T-helper 1 cell treated with Interleukin-12 subunit alpha and Interleukin-12 subunit beta and Interleukin-4 antibody, amounts not matched to agents 30 ng/mL and 1 ng/mL, for 36 hours (primary cell): Measurements from ENCODE around the gene RAPGEF4. TPM values are rescaled to one million over a fixed set of nuclear protein-coding genes. Genes with fewer than 3 reads are reported as not detected.
"Not testable (repeated sequence)": the region's sequence is repeated elsewhere in the genome, so short reads cannot be mapped to it uniquely, and the experiment has no call there.

Source experiments
- intact Hi-C: fragments of 100-400 bp; cut with micrococcal nuclease; formaldehyde crosslinking; loops from one replicate; pipeline ENCODE4 v1.15.1; 2024
- total RNA-seq: library from RNA; stranded (reverse); gene quantifications from 2 replicates; pipeline ENCODE4 v1.2.3, GENCODE V29; 2022

RAPGEF4 gene
- total RNA-seq, 1 donor from 2014 or later: 1.0 TPM

DNA sequence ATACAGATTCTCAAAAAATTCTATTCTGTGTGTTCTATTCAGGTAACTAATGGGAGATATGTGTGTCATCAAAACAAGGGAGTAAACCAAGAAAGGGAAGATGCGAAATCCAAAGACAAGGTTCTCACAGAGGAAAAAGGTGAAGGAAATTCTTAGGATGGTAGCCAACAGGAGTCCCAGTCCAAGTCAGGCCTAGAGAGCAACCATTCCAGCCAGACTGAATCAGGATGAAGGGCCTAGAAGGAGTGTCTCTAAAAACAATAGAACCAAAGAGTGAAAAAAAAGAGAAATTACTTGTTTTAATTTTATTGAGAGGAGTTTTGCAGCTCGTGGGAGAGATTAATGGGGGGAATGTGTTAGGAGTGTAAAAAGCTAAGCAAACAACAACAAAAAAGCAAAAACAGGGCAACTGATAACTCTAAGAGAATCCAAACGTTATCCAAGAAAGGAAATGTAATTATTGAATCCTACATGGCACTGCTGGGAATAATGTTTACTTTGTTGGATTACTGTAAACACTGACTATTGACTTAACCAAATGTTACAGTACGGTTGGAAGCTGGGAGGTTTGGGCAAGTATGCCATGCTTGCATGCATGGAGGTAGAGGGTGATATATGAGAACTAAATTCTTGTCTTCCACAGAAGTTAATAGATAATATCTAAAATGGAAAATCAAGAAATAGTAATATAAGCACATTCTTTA is 352.3 kb downstream of the RAPGEF4 start:
- intact Hi-C loops: no loop called here

DNA sequence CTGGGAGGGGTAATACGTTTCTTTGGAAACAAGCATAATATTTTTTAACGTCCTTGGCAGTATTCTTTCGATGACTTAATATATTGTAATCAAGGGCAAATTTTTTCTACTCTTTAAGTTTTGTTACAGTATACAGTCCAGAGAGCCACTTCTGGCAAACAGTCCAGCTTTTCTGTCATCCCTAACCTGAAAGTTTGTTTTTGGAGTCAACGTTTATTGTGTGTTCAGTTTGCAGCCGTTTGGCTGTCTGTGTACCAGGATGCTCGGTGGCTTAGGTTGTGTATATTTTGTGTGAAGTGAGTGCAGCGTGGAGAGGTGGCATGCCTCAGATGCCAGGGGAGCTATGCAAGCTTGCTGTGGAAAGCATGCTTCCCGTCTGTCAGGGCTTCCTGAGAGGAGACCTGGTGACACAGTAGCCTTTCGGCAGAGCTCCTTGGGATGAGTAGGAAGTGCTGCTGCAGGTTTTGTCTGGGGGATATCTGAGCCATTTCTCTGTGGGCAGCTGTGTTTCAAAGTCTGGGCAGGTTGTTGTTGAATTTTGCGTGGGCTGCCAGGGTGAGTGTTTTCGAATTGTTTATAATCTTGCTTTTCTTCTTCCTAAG is 354.7 kb downstream of the RAPGEF4 start:
- intact Hi-C loops: no loop called here

DNA sequence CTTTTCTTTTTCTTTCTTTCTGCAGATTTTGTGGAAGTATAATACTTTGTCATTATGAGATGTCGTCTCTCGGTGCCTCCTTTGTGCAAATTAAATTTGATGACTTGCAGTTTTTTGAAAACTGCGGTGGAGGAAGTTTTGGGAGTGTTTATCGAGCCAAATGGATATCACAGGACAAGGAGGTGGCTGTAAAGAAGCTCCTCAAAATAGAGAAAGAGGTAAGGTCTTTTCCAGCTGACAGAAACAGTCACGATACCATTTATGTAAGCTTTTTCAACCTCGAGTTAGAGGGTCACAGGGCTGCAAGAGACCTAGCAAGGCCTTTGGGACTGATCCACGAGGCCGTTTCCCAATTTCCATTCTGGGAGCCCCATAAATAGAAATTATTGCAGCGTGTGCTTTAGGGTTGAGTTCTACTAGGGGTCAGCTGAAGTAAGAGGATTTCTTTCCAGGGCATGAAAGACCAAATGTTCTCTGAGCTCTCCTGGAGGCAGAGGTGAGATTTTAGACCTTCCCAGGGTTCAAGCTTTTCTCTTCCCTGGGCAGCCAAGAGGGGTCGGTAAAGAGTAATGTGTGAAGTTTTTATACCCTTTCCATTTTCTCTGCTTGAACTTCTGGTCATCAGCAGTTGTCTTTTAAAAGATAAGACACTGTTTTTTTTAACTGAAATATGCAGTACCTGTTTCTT is 355.5 kb downstream of the RAPGEF4 start:
- intact Hi-C loops: loop anchor here (1.0 kb wide), 1 partner anchor 119 kb away; no protein-coding TSS in a partner anchor

DNA sequence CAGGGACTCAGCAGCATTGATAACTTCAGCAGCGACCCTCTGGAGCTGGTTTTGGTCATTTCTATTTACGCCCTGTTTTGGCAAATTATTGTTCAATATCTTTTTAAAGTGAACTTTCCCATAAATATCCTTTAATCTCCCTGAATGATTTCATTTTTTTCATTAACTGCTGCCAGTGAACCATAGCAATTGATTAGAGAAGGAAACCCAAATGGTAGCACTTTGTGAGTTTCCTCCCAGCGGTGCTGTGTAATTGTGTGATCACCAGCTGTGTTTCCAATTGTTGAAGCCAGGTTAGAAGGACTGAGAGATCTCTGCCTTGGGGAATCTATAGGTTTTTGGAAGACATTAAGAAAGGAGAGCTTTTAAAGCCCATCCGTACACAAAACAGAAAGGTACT is 356.3 kb downstream of the RAPGEF4 start:
- intact Hi-C loops: loop anchor here (1.0 kb wide), 1 partner anchor 118 kb away; no protein-coding TSS in a partner anchor

DNA sequence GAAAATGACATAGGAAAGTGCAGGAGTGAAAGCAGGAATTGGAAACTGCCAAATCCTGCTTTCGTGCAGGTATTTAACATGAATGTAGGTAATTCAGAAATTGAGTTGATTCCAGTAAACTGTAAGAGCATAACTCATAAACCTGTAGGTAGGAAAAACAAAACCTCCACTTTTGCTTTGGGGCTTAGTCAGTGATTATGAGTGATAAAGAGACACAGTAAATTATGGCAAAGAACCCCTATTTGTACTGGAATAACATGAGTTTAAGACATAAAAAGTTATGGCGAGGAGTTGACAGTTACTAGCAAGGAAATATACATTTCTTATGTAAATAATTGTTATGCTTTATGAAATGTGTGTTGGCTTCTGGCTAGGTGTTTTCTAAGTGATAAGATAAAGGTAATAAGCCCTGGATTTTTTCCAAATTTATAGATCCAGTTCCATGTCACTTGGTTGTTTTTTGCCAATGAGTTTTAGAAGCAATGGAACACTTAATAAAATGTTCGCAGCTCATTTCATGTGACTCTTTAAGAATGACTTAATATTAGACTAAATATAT is 357.3 kb downstream of the RAPGEF4 start:
- intact Hi-C loops: no loop called here

DNA sequence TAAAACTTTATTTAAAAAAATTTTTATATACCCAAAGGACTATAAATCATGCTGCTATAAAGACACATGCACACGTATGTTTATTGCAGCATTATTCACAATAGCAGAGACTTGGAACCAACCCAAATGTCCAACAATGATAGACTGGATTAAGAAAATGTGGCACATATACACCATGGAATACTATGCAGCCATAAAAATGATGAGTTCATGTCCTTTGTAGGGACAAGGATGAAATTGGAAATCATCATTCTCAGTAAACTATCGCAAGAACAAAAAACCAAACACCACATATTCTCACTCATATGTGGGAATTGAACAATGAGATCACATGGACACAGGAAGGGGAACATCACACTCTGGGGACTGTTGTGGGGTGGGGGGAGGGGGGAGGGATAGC is 358.0 kb downstream of the RAPGEF4 start:
- intact Hi-C loops: not testable (repeated sequence)

DNA sequence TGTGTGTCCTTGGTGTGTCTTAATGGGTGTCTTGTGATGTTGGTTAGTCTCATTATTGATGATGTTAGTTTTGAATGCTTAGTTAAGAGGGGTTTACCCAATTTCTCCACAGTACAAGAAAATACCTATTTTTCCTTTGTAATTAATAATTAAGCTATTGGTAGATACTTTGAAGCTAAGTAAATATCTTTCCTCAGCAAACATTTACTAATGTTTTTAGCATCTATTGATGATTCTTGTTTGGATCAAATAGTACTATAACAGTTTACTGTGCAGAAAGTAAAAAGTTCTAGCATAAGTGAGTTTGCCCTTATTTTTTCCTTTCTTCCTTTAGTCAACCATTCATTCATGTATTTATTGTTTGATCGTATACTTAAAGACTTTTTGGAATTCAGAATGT is 359.1 kb downstream of the RAPGEF4 start:
- intact Hi-C loops: no loop called here

DNA sequence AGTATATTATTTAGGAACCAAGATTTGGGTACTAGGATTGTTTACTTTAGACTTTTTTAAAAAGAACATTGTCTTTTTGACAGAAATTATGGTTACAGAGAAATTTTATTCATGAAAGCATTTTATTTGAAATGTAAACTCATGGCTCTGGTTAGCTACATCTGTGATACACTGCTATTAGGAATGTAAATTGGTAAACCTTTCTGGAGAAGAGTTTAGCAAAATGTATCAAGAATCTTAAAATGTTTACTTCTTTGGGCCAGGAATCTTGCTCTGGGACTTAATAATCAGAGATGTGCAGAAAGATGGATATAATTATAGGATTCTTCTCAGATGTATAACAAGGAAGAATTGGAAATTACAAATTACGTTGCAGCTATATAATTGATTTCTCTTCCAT is 359.7 kb downstream of the RAPGEF4 start:
- intact Hi-C loops: no loop called here

DNA sequence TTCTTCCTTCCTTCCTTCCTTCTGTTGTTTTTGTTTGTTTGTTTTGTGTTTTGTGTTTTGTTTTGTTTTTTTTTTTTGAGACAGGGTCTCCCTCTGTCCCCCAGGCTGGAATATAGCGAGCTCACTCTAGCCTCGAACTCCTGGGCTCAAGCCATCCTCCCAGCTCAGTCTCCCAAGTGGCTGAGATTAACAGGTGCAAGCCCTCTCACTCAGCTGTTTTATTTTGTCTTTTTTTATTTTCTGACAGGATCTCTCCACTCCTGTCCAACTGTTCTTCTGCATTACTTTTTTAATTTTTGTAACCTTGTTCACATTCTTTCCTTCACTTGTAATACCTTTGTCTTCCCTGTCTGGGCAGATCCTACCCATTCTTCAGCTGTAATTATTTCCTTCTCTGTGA is 363.6 kb downstream of the RAPGEF4 start:
- intact Hi-C loops: no loop called here

DNA sequence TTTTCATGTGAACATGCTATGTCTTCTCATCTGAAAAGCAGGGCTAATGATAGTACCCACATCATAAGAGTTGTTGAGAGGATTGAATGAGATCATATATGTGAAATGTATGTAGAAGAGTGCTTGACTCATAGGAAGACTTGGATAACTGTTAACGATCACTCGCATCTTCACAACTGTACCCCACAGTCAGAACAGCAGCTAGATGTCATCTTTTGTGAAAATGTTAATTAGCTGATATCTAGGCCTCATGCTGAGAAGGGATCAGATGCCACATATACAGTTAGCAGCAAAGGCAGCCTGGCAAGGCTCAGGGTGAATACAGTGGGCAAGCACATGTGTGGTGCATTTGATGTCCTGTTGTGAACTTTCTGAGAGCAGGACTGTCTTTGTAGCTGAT is 364.2 kb downstream of the RAPGEF4 start:
- intact Hi-C loops: no loop called here

DNA sequence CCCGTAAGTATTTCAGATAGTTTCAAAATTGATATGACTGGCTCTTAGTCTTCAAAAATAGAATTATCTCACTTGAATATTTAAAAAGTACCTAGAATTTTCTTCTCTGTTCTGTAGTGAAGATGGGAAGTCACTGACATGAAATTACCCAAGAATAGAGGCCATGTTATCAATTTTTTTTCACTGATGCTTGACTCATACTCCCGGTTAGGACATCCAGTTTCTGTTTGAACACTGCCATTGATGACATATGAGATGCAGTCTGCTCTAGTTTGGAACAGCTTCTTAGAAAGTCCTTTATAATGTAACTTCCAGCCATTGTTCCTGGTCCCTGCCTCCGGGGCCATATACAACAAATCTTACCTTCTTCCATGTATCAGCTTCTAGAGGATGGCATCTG is 366.0 kb downstream of the RAPGEF4 start:
- intact Hi-C loops: no loop called here

Other genes with a start within 250 kb of the RAPGEF4 start
- 22.0 and 26.0 TPM in 2 replicates for gene PDK1, start 179.8 kb upstream of the RAPGEF4 start, total RNA-seq